ENCODE results near the gene BYSL. TPM values are rescaled to one million over a fixed set of nuclear protein-coding genes. Genes with fewer than 3 reads are reported as not detected.
"Not testable (repeated sequence)": the region's sequence is repeated elsewhere in the genome, so short reads cannot be mapped to it uniquely, and the experiment has no call there.

Gene BYSL
- total RNA-seq, 2 experiments from 2014 or later: 56.4 to 59.5 TPM

GRCh38 chr6:41939848-41940758 is 18.8 kb downstream of the BYSL start:
- no peaks in the 10 kb centered on the region for H3K9me3 Mint-ChIP-seq
- ChIA-PET POLR2A (interaction anchor here (0.6 to 16.7 kb wide), 19 partner anchors 10 to 154 kb away, joined by 3 to 358 read pairs (median 5); partner anchors contain the start of genes BYSL, MED20, TAF8 and TOMM6), CTCF (interaction anchor here (0.6 to 21.4 kb wide), 15 partner anchors 11 to 158 kb away, joined by 3 to 392 read pairs (median 4); partner anchors contain the start of genes BYSL, MED20, TAF8 and TOMM6)
- peaks cover 53% of the 10 kb centered on the region for H3K4me1 Mint-ChIP-seq (ENCODE audit: low read depth)
- H3K27ac Mint-ChIP-seq: peak overlapping the region; percentile 91
- DNase-seq: peak; percentile 74
- no peaks in the 10 kb centered on the region for H3K27me3 Mint-ChIP-seq
- intact Hi-C loops (cut with micrococcal nuclease): loop anchor here (2.0 to 5.0 kb wide), 4 partner anchors 37 to 93 kb away; no protein-coding TSS in a partner anchor
- peaks cover 60% of the 10 kb centered on the region for H3K36me3 Mint-ChIP-seq (ENCODE audit: low read depth)
- no peak for TF ChIP-seq CTCF (IDR thresholded peaks at IDR 0.05)
- H3K4me3 Mint-ChIP-seq: peak overlapping the region; percentile 90
- ATAC-seq: peak; percentile 15

GRCh38 chr6:41940759-41941279 is 19.5 kb downstream of the BYSL start:
- H3K27ac Mint-ChIP-seq: peak overlapping the region; percentile 91
- POLR2A ChIA-PET: interaction anchor here (0.6 to 16.7 kb wide), 13 partner anchors 11 to 154 kb away, joined by 3 to 358 read pairs (median 7); partner anchors contain the start of genes BYSL, MED20 and TAF8
- TF ChIP-seq CTCF (IDR thresholded peaks at IDR 0.05): no peak
- intact Hi-C loops (cut with micrococcal nuclease): loop anchor here (5.0 kb wide), 2 partner anchors 36 to 81 kb away; no protein-coding TSS in a partner anchor
- CTCF ChIA-PET: interaction anchor here (1.2 to 21.4 kb wide), 7 partner anchors 18 to 154 kb away, joined by 3 to 392 read pairs (median 6); partner anchors contain the start of genes BYSL, MED20, TAF8 and TOMM6
- no peaks in the 10 kb centered on the region for H3K9me3 Mint-ChIP-seq
- H3K4me3 Mint-ChIP-seq: peak overlapping the region; percentile 90
- H3K4me1 Mint-ChIP-seq (ENCODE audit: low read depth): peaks cover 52% of the 10 kb centered on the region
- no peak for ATAC-seq
- H3K36me3 Mint-ChIP-seq (ENCODE audit: low read depth): peaks cover 53% of the 10 kb centered on the region
- no peaks in the 10 kb centered on the region for H3K27me3 Mint-ChIP-seq
- DNase-seq: peak; percentile 81

- ATAC-seq: peak; percentile 85
- POLR2A ChIA-PET: interaction anchor here (0.9 to 16.7 kb wide), 23 partner anchors 8 to 104 kb away, joined by 3 to 358 read pairs (median 4); partner anchors contain the start of genes BYSL, MED20, TAF8 and USP49
- H3K27me3 Mint-ChIP-seq: no peaks in the 10 kb centered on the region
- H3K9me3 Mint-ChIP-seq: no peaks in the 10 kb centered on the region
- peak within 1 kb of the TSS; percentile 90 for H3K4me3 Mint-ChIP-seq
- H3K36me3 Mint-ChIP-seq (ENCODE audit: low read depth): peaks cover 48% of the 10 kb centered on the region
- intact Hi-C loops (cut with micrococcal nuclease): loop anchor here (5.0 kb wide), 2 partner anchors 36 to 81 kb away; no protein-coding TSS in a partner anchor
- peaks cover 51% of the 10 kb centered on the region for H3K4me1 Mint-ChIP-seq (ENCODE audit: low read depth)
- DNase-seq: peak; percentile 95
- H3K27ac Mint-ChIP-seq: peak within 1 kb of the TSS; percentile 91
- TF ChIP-seq CTCF (IDR thresholded peaks at IDR 0.05): no peak
- CTCF ChIA-PET: interaction anchor here (0.6 to 21.4 kb wide), 9 partner anchors 13 to 155 kb away, joined by 3 to 392 read pairs (median 4); partner anchors contain the start of genes BYSL, MED20, TAF8 and TOMM6
These were observed 20.2 kb downstream of the BYSL start, which contains the start of gene CCND3 for GRCh38 chr6:41941280-41942066. TSS of gene CCND3 (minus strand) at chr6:41941808. CDS start at chr6:41941649, 159 bp downstream.

GRCh38 chr6:41942067-41942851 is 21.0 kb downstream of the BYSL start:
- H3K27me3 Mint-ChIP-seq: no peaks in the 10 kb centered on the region
- no peaks in the 10 kb centered on the region for H3K9me3 Mint-ChIP-seq
- H3K4me3 Mint-ChIP-seq: peak overlapping the region; percentile 90
- ATAC-seq (peak; percentile 42), DNase-seq (no peak)
- POLR2A ChIA-PET: interaction anchor here (0.9 to 16.7 kb wide), 21 partner anchors 8 to 104 kb away, joined by 3 to 358 read pairs (median 4); partner anchors contain the start of genes BYSL, MED20, TAF8 and USP49
- intact Hi-C loops (cut with micrococcal nuclease): loop anchor here (5.0 kb wide), 2 partner anchors 35 to 80 kb away; no protein-coding TSS in a partner anchor
- CTCF ChIA-PET: interaction anchor here (0.6 to 21.4 kb wide), 13 partner anchors 12 to 274 kb away, joined by 3 to 392 read pairs (median 4); partner anchors contain the start of genes BYSL, MED20 and TAF8
- peaks cover 45% of the 10 kb centered on the region for H3K4me1 Mint-ChIP-seq (ENCODE audit: low read depth)
- H3K27ac Mint-ChIP-seq: peak overlapping the region; percentile 89
- TF ChIP-seq CTCF (IDR thresholded peaks at IDR 0.05): no peak
- H3K36me3 Mint-ChIP-seq (ENCODE audit: low read depth): peaks cover 41% of the 10 kb centered on the region

GRCh38 chr6:41942882-41943281 is 21.6 kb downstream of the BYSL start:
- ChIA-PET CTCF (interaction anchor here (0.6 to 21.4 kb wide), 10 partner anchors 12 to 274 kb away, joined by 3 to 392 read pairs (median 4); partner anchors contain the start of genes BYSL, MED20 and TAF8), POLR2A (interaction anchor here (0.6 to 16.7 kb wide), 18 partner anchors 8 to 848 kb away, joined by 3 to 358 read pairs (median 4); partner anchors contain the start of genes BYSL, MED20, TAF8 and USP49)
- H3K4me1 Mint-ChIP-seq (ENCODE audit: low read depth): peaks cover 45% of the 10 kb centered on the region
- not testable (repeated sequence) for ATAC-seq, DNase-seq, H3K9me3 Mint-ChIP-seq, H3K27me3 Mint-ChIP-seq
- H3K36me3 Mint-ChIP-seq (ENCODE audit: low read depth): peaks cover 35% of the 10 kb centered on the region
- H3K27ac Mint-ChIP-seq: peak overlapping the region; percentile 89
- H3K4me3 Mint-ChIP-seq: peak overlapping the region; percentile 90
- intact Hi-C loops (cut with micrococcal nuclease): loop anchor here (5.0 kb wide), 2 partner anchors 34 to 79 kb away; no protein-coding TSS in a partner anchor

All from activated CD8-positive, alpha-beta T cell treated with anti-CD3 and anti-CD28 coated beads for 36 hours (primary cell).